Left ventricle myocardium inferior (tissue), 1 donor: ENCODE data around the gene IL12RB1. TPM values are rescaled to one million over a fixed set of nuclear protein-coding genes. Genes with fewer than 3 reads are reported as not detected.

ENCODE experiments used
- DNase-seq: peaks from one replicate; pipeline ENCODE4 v3.0.0-alpha.2; 2020
- H3K27ac ChIP-seq: fragments of 200-600 bp; replicated peaks from 2 replicates; pipeline ENCODE4 v1.8.0; 2021
- H3K27me3 ChIP-seq: fragments of 200-600 bp; 2 replicates; pipeline ENCODE4 v1.8.0; 2021; ENCODE audit warnings: low read depth
- H3K36me3 ChIP-seq: fragments of 200-600 bp; 2 replicates; pipeline ENCODE4 v1.8.0; 2021
- H3K4me1 ChIP-seq: fragments of 200-600 bp; 2 replicates; pipeline ENCODE4 v1.8.0; 2021
- H3K4me3 ChIP-seq: fragments of 200-600 bp; 2 replicates; pipeline ENCODE4 v1.8.0; 2021; ENCODE audit warnings: mild to moderate bottlenecking, moderate library complexity
- H3K9me3 ChIP-seq: fragments of 200-600 bp; replicated peaks from 2 replicates; pipeline ENCODE4 v1.8.0; 2021
- intact Hi-C: fragments of 100-400 bp; cut with micrococcal nuclease; formaldehyde crosslinking; loops from one replicate; pipeline ENCODE4 v1.11.0; 2022
- total RNA-seq: library from RNA; stranded (reverse); fragmentation: NEBNext Ultra II Directional; extraction: Animal tissue kit (Norgen Biotek cat#: 25700); gene quantifications from one replicate; pipeline ENCODE4 v1.2.1, GENCODE V29; 2021
- TF ChIP-seq, protein P1 (sequence below): fragments of 200-600 bp; IDR thresholded peaks from 2 replicates; pipeline ENCODE4 v1.8.0; 2021; ENCODE audit warnings: antibody characterized with exemption, mild to moderate bottlenecking, borderline replicate concordance
- donor health status: DM: no; HTN: yes; CAD: no; lungs with severe emphysema.

The IL12RB1 gene
- total RNA-seq, 1 donor from 2014 or later = 0.44 TPM

- DNase-seq = no peak
- no peaks in the 10 kb centered on the region for H3K36me3 ChIP-seq
- peaks cover 15% of the 10 kb centered on the region for H3K4me1 ChIP-seq
- TF ChIP-seq, protein P1, sequence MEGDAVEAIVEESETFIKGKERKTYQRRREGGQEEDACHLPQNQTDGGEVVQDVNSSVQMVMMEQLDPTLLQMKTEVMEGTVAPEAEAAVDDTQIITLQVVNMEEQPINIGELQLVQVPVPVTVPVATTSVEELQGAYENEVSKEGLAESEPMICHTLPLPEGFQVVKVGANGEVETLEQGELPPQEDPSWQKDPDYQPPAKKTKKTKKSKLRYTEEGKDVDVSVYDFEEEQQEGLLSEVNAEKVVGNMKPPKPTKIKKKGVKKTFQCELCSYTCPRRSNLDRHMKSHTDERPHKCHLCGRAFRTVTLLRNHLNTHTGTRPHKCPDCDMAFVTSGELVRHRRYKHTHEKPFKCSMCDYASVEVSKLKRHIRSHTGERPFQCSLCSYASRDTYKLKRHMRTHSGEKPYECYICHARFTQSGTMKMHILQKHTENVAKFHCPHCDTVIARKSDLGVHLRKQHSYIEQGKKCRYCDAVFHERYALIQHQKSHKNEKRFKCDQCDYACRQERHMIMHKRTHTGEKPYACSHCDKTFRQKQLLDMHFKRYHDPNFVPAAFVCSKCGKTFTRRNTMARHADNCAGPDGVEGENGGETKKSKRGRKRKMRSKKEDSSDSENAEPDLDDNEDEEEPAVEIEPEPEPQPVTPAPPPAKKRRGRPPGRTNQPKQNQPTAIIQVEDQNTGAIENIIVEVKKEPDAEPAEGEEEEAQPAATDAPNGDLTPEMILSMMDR = no peak
- no peaks in the 10 kb centered on the region for H3K9me3 ChIP-seq
- H3K27me3 ChIP-seq = peaks cover 27% of the 10 kb centered on the region
- intact Hi-C loops = no loop called here
- no peak overlapping the region for H3K27ac ChIP-seq
- H3K4me3 ChIP-seq = no peak overlapping the region
Measured at GRCh38 chr19:18060472-18060871, 26.3 kb downstream of the IL12RB1 start.

- no peaks in the 10 kb centered on the region for H3K36me3 ChIP-seq
- H3K27me3 ChIP-seq = peaks cover 23% of the 10 kb centered on the region
- H3K4me3 ChIP-seq = no peak overlapping the region
- H3K4me1 ChIP-seq = peaks cover 15% of the 10 kb centered on the region
- no peaks in the 10 kb centered on the region for H3K9me3 ChIP-seq
- intact Hi-C loops = loop anchor here (2.0 kb wide), 1 partner anchor 53 kb away; no protein-coding TSS in a partner anchor
- H3K27ac ChIP-seq = no peak overlapping the region
- DNase-seq = no peak
- TF ChIP-seq, protein P1 = no peak
Measured at GRCh38 chr19:18059902-18060301, 26.8 kb downstream of the IL12RB1 start.

DNA sequence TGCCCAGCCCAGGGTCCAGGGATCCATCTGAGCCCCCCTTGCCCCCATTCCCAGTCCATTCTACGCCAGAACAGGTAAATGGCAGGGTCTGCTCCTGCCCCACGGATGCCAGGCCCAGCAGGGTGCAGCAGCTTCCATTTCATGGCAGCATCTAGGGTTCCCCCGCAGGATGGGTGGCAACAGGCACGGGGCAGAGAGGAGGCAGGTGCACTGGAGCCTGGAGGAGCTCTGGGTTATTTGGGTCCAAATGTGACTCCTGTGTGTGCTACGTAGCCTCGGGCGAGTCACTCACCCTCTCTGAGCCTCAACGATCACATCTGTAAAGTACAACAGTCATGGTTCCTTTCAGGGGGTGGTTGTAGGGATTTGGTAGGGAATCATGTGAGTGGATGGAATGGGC is 27.4 kb downstream of the IL12RB1 start:
- DNase-seq = no peak
- intact Hi-C loops = loop anchor here (2.0 kb wide), 1 partner anchor 52 kb away; no protein-coding TSS in a partner anchor
- H3K4me3 ChIP-seq = no peak overlapping the region
- H3K27me3 ChIP-seq = peaks cover 23% of the 10 kb centered on the region
- no peaks in the 10 kb centered on the region for H3K9me3 ChIP-seq
- H3K27ac ChIP-seq = no peak overlapping the region
- TF ChIP-seq, protein P1 = no peak
- peaks cover 15% of the 10 kb centered on the region for H3K4me1 ChIP-seq
- no peaks in the 10 kb centered on the region for H3K36me3 ChIP-seq

GRCh38 chr19:18058208-18059009 is 28.3 kb downstream of the IL12RB1 start:
- peak overlapping the region; percentile 51 for H3K4me3 ChIP-seq
- TF ChIP-seq, protein P1 = peak; percentile 94
- intact Hi-C loops = loop anchor here (2.0 kb wide), 1 partner anchor 52 kb away; no protein-coding TSS in a partner anchor

GRCh38 chr19:18057557-18057956 is 29.2 kb downstream of the IL12RB1 start:
- peak; percentile 45 for DNase-seq
- no peaks in the 10 kb centered on the region for H3K36me3 ChIP-seq
- H3K27me3 ChIP-seq = peaks cover 9% of the 10 kb centered on the region
- peak overlapping the region; percentile 91 for H3K27ac ChIP-seq
- no peak overlapping the region for H3K4me3 ChIP-seq
- TF ChIP-seq, protein P1 = no peak
- no peaks in the 10 kb centered on the region for H3K9me3 ChIP-seq
- intact Hi-C loops = no loop called here
- peaks cover 15% of the 10 kb centered on the region for H3K4me1 ChIP-seq

More at GRCh38 chr19:18058208-18059009, 28.3 kb downstream of the IL12RB1 start:
- H3K27ac ChIP-seq = peak overlapping the region; percentile 91
- no peaks in the 10 kb centered on the region for H3K9me3 ChIP-seq
- H3K4me1 ChIP-seq = peaks cover 15% of the 10 kb centered on the region
- DNase-seq = peak; percentile 82
- peaks cover 17% of the 10 kb centered on the region for H3K27me3 ChIP-seq
- H3K36me3 ChIP-seq = no peaks in the 10 kb centered on the region
